GM12801 (cell line): ENCODE data around the gene NEDD9.

ENCODE experiments used
- TF ChIP-seq, protein P1 (sequence below): IDR thresholded peaks from one replicate; pipeline ENCODE4 v1.5.1; 2011; ENCODE audit warnings: control low read depth; ENCODE audit not compliant: insufficient read length; ENCODE audit errors: extremely low read depth

The NEDD9 gene

GRCh38 chr6:11208854-11209253 lies 23.6 kb downstream of the NEDD9 start:
- TF ChIP-seq, protein P1, sequence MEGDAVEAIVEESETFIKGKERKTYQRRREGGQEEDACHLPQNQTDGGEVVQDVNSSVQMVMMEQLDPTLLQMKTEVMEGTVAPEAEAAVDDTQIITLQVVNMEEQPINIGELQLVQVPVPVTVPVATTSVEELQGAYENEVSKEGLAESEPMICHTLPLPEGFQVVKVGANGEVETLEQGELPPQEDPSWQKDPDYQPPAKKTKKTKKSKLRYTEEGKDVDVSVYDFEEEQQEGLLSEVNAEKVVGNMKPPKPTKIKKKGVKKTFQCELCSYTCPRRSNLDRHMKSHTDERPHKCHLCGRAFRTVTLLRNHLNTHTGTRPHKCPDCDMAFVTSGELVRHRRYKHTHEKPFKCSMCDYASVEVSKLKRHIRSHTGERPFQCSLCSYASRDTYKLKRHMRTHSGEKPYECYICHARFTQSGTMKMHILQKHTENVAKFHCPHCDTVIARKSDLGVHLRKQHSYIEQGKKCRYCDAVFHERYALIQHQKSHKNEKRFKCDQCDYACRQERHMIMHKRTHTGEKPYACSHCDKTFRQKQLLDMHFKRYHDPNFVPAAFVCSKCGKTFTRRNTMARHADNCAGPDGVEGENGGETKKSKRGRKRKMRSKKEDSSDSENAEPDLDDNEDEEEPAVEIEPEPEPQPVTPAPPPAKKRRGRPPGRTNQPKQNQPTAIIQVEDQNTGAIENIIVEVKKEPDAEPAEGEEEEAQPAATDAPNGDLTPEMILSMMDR = no peak

GRCh38 chr6:11208267-11208666 lies 24.2 kb downstream of the NEDD9 start:
- TF ChIP-seq, protein P1 = no peak

GRCh38 chr6:11207199-11207968 lies 25.1 kb downstream of the NEDD9 start:
- TF ChIP-seq, protein P1 = no peak

DNA sequence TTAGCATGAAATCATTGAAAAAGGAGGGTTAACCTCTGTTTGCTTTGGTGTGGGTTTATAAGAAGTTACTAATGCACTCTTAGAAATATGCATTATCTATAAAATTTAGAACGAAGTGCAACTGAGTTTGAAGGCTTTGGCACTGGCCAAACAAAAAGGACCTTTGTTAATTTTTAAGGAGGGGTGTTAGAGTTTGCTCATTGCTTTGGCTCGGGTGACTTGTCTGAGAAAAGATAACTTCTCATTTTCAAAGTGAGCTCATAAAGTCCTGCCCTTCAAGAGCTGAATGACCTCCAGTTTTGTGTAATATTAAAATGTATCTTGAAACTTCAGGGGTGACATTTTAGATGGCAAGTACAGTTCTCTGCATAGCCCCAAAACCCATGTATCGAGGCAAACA lies 25.9 kb downstream of the NEDD9 start:
- TF ChIP-seq, protein P1 = no peak

DNA sequence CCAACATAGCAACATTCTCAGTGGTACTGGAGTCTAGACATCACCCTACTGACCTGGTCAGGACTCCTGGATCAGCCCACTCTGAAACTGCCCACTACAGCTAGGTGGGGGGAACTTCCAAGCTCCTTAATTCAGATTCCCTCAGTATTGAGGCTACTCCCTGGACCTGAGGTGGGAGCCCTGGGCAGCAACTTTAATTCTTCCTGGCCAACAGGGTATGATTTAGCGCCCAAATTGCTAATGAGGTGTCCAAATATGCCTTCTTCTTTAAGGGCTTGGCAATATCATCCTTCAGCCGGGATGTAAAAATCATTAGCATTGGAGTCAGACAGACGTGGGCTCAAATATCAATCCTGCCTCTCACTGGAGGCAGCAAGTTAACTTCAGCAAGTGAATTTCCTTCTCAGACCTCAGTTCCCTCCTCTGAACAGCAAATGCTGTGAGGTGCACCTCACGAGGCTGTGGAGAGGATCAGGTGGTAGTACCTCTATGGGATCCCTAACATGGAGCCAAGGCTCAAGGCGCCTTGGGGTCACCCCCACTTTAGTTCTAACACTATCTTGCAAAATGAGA lies 27.6 kb downstream of the NEDD9 start:
- TF ChIP-seq, protein P1 = no peak

GRCh38 chr6:11204005-11204399 lies 28.5 kb downstream of the NEDD9 start:
- TF ChIP-seq, protein P1 = no peak

- TF ChIP-seq, protein P1 = no peak
These were observed 29.0 kb downstream of the NEDD9 start for GRCh38 chr6:11203306-11204004.
